NT2/D1 (cell line): ENCODE results near the gene HCFC1.

Experiments used
- SUZ12 ChIP-seq: IDR thresholded peaks from 2 replicates; pipeline ENCODE4 v1.6.1; 2011; ENCODE audit not compliant: insufficient read length, insufficient read depth; ENCODE audit errors: extremely low read depth
- YY1 ChIP-seq: IDR thresholded peaks from 2 replicates; pipeline ENCODE4 v1.6.1; 2011; ENCODE audit not compliant: insufficient read length, insufficient read depth

DNA sequence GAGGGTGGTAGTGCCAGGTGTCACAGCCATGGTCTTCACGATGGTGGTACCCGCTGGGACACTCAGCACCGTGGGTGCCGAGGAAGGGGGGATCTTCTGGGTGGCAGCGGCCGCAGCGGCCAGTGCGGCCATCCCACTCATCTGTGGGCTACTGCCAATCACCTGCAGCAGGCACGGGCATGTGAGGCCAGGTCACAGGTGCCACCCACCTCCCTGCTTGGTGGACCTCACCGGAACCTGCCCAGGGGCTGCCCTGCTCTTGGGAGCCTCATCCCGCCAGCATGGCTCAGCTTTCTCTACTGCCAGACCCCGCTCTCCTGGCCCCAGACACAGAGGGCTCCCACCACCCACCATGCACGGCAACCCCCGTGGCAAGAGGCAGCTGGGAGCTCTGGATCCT lies 13.0 kb downstream of the HCFC1 start:
- TF ChIP-seq SUZ12, result no peak
- no peak for TF ChIP-seq YY1
